HAP-1 (cell line): ENCODE measurements around the gene TEX48.

Experiments used
- DNase-seq, 2 experiments: peaks; one replicate each; pipeline ENCODE4 v3.0.0-alpha.2; 2016 to 2020; ENCODE audit warnings: low spot score in 2 of 2
- H3K27me3 ChIP-seq: fragments of 250-450 bp; sonication (Bioruptor Pico); 2 replicates; pipeline ENCODE4 v1.5.1; 2020; ENCODE audit warnings: low read depth, mild to moderate bottlenecking, moderate library complexity
- H3K36me3 ChIP-seq: fragments of 250-450 bp; sonication (Bioruptor Pico); replicated peaks from 2 replicates; pipeline ENCODE4 v1.5.1; 2020; ENCODE audit warnings: mild to moderate bottlenecking
- H3K4me1 ChIP-seq: fragments of 250-450 bp; sonication (Bioruptor Pico); 2 replicates; pipeline ENCODE4 v1.5.1; 2020; ENCODE audit warnings: mild to moderate bottlenecking
- H3K4me3 ChIP-seq: fragments of 250-450 bp; sonication (Bioruptor Pico); 2 replicates; pipeline ENCODE4 v1.5.1; 2020; ENCODE audit warnings: mild to moderate bottlenecking, moderate library complexity
- H3K9me3 ChIP-seq: fragments of 250-450 bp; sonication (Bioruptor Pico); 2 replicates; pipeline ENCODE4 v1.5.1; 2020; ENCODE audit warnings: mild to moderate bottlenecking, moderate library complexity
- in situ Hi-C: fragments of 300-500 bp; cut with MboI; formaldehyde crosslinking; loops from 3 replicates; pipeline ENCODE4 v1.14.3; 2020; ENCODE audit warnings: low sequenced_read_pairs, inconsistent platforms, mixed read lengths

Gene TEX48

GRCh38 chr9:114709636-114710035 lies 27.6 kb upstream of the TEX48 start:
- no peak for DNase-seq
- Histone ChIP-seq H3K36me3 (no peaks in the 10 kb centered on the region), H3K4me3 (no peak overlapping the region), H3K4me1 (no peaks in the 10 kb centered on the region), H3K27me3 (0 out of 2 replicates have a peak, but pooled peaks cover 3% of the 10 kb centered on the region), H3K9me3 (no peaks in the 10 kb centered on the region)
- in situ Hi-C loops = no loop called here

GRCh38 chr9:114706711-114707110 lies 24.7 kb upstream of the TEX48 start:
- Histone ChIP-seq H3K9me3 (no peaks in the 10 kb centered on the region), H3K4me3 (no peak overlapping the region), H3K27me3 (no peaks in the 10 kb centered on the region), H3K36me3 (no peaks in the 10 kb centered on the region), H3K4me1 (no peaks in the 10 kb centered on the region)
- in situ Hi-C loops = no loop called here
- DNase-seq = no peak

GRCh38 chr9:114701988-114702387 lies 20.0 kb upstream of the TEX48 start:
- H3K36me3 ChIP-seq = no peaks in the 10 kb centered on the region
- DNase-seq = no peak
- H3K4me3 ChIP-seq = no peak overlapping the region
- in situ Hi-C loops = no loop called here
- H3K27me3 ChIP-seq = no peaks in the 10 kb centered on the region
- no peaks in the 10 kb centered on the region for H3K9me3 ChIP-seq
- no peaks in the 10 kb centered on the region for H3K4me1 ChIP-seq

GRCh38 chr9:114697951-114698351 lies 16.0 kb upstream of the TEX48 start:
- in situ Hi-C loops = no loop called here
- Histone ChIP-seq H3K4me3 (no peak overlapping the region), H3K4me1 (no peaks in the 10 kb centered on the region), H3K36me3 (no peaks in the 10 kb centered on the region), H3K9me3 (no peaks in the 10 kb centered on the region), H3K27me3 (no peaks in the 10 kb centered on the region; the same call in 1 of the 2 replicates)
- DNase-seq = no peak

- Histone ChIP-seq H3K36me3 (no peaks in the 10 kb centered on the region), H3K4me1 (no peaks in the 10 kb centered on the region), H3K9me3 (no peaks in the 10 kb centered on the region), H3K27me3 (no peaks in the 10 kb centered on the region; the same call in 1 of the 2 replicates), H3K4me3 (no peak overlapping the region)
- DNase-seq = no peak
- in situ Hi-C loops = no loop called here
These were observed 15.0 kb upstream of the TEX48 start for GRCh38 chr9:114696814-114697544.

GRCh38 chr9:114695948-114696347 lies 14.0 kb upstream of the TEX48 start:
- Histone ChIP-seq H3K9me3 (no peaks in the 10 kb centered on the region), H3K4me3 (no peak overlapping the region), H3K4me1 (no peaks in the 10 kb centered on the region), H3K36me3 (no peaks in the 10 kb centered on the region), H3K27me3 (no peaks in the 10 kb centered on the region; the same call in 1 of the 2 replicates)
- DNase-seq = no peak
- in situ Hi-C loops = no loop called here

GRCh38 chr9:114694719-114695269 lies 12.8 kb upstream of the TEX48 start:
- in situ Hi-C loops = no loop called here
- Histone ChIP-seq H3K4me3 (no peak overlapping the region), H3K27me3 (peaks cover 2% of the 10 kb centered on the region; the same call in 1 of the 2 replicates), H3K9me3 (no peaks in the 10 kb centered on the region), H3K4me1 (no peaks in the 10 kb centered on the region), H3K36me3 (no peaks in the 10 kb centered on the region)
- no peak for DNase-seq

- no peak overlapping the region for H3K4me3 ChIP-seq
- H3K4me1 ChIP-seq = no peaks in the 10 kb centered on the region
- H3K36me3 ChIP-seq = no peaks in the 10 kb centered on the region
- in situ Hi-C loops = no loop called here
- peaks cover 2% of the 10 kb centered on the region; the same call in 1 of the 2 replicates for H3K27me3 ChIP-seq
- DNase-seq = no peak
- H3K9me3 ChIP-seq = no peaks in the 10 kb centered on the region
These were observed 12.2 kb upstream of the TEX48 start for GRCh38 chr9:114694146-114694545.

- Histone ChIP-seq H3K9me3 (no peaks in the 10 kb centered on the region), H3K4me1 (no peaks in the 10 kb centered on the region), H3K4me3 (no peak overlapping the region), H3K36me3 (no peaks in the 10 kb centered on the region), H3K27me3 (peaks cover 2% of the 10 kb centered on the region; the same call in 1 of the 2 replicates)
- in situ Hi-C loops = no loop called here
- no peak for DNase-seq
These were observed 11.4 kb upstream of the TEX48 start for GRCh38 chr9:114693248-114693855.

GRCh38 chr9:114691956-114692295 lies 9.9 kb upstream of the TEX48 start:
- in situ Hi-C loops = no loop called here
- no peaks in the 10 kb centered on the region for H3K36me3 ChIP-seq

GRCh38 chr9:114691046-114691955 lies 9.3 kb upstream of the TEX48 start:
- Histone ChIP-seq H3K36me3 (no peaks in the 10 kb centered on the region), H3K27me3 (peaks cover 2% of the 10 kb centered on the region), H3K4me3 (no peak overlapping the region), H3K9me3 (no peaks in the 10 kb centered on the region), H3K4me1 (no peaks in the 10 kb centered on the region)
- DNase-seq = no peak
- in situ Hi-C loops = no loop called here

More at GRCh38 chr9:114691956-114692295, 9.9 kb upstream of the TEX48 start:
- Histone ChIP-seq H3K27me3 (peaks cover 2% of the 10 kb centered on the region), H3K4me3 (no peak overlapping the region), H3K4me1 (no peaks in the 10 kb centered on the region), H3K9me3 (no peaks in the 10 kb centered on the region)
- no peak for DNase-seq

GRCh38 chr9:114690308-114690707 lies 8.3 kb upstream of the TEX48 start:
- Histone ChIP-seq H3K36me3 (no peaks in the 10 kb centered on the region), H3K4me3 (no peak overlapping the region), H3K27me3 (peaks cover 2% of the 10 kb centered on the region), H3K4me1 (no peaks in the 10 kb centered on the region), H3K9me3 (no peaks in the 10 kb centered on the region)
- in situ Hi-C loops = no loop called here
- DNase-seq = no peak

- Histone ChIP-seq H3K36me3 (no peaks in the 10 kb centered on the region), H3K4me3 (no peak overlapping the region), H3K9me3 (no peaks in the 10 kb centered on the region), H3K4me1 (no peaks in the 10 kb centered on the region), H3K27me3 (peaks cover 2% of the 10 kb centered on the region)
- in situ Hi-C loops = no loop called here
- no peak for DNase-seq
These were observed 7.8 kb upstream of the TEX48 start for GRCh38 chr9:114689813-114690212.
